NCI-H2029 treated with DMSO at 0.1 percent for 48 hours (cell line): ENCODE data around the gene STT3B.

ENCODE experiments used
- DNase-seq: peaks from one replicate; lab custom pipeline; 2025; lab: John Stamatoyannopoulos, UW

Gene STT3B

DNA sequence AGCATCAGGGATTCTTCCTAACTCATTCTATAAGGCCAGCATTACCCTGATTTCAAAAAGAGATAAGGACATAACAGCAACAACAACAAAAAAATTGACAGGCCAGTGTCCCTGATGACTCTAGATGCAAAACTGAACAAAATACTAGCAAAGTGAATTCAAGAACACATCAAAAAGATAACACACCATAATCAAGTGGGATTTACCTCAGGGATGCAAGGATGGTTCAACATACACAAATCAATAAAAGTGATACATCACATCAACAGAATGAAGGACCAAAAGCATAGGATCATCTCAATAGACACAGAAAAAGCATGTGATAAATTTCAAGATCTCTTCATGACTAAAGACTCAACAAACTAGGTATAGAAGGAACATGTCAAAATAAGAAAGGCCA lies 119.6 kb downstream of the STT3B start:
- DNase-seq, result no peak

DNA sequence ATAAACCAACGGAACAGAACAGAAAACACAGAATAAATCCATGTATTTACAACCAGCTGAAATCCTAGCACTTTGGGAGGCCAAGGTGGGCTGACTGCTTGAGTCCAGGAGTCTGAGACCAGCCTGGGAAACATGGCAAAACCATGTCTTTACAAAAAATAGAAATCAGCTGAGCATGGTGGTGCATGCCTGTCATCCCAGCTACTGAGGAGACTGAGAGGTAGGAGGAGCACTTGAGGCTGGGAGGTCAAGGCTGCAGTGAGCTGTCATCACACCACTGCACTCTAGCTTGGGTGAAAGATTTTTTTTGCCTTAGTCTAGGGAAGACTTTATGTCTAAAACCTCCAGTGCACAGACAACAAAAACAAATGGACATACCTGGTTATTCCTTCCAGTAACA lies 120.7 kb downstream of the STT3B start:
- no peak for DNase-seq

DNA sequence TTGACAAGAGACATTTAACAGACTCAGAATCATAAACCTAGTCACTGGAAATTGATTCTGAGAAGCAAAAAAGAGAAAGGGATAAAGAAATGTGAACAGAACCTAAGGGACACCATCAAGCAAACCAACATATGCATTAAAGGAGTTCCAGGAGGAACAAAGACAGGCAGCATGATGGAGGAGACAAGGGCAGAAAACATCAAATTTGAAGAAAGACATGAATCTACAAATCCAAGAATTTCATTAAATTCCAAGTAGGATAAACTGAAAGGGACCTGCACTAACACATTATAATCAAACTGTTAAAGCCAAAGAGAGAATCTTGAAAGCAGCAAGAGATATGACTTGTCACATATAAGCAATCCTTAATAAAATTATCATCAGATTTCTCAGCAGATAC lies 122.3 kb downstream of the STT3B start:
- no peak for DNase-seq

DNA sequence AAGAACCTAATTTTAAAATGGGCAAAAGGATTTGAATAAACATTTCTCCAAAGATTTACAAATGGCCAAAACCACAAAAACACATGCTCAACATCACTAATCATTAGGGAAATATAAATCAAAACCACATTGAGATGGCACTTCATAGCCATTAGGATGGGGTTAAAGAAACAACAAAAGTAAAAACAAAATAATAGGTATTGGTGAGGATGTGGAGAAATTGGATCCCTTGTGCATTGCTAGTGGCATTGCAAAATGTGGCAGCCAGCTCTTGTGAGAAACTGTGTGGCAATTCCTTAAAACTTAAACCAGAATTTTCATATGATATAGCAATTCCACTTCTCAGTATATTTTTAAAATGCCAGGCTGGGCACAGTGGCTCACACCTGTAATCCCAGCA lies 126.5 kb downstream of the STT3B start:
- DNase-seq, result no peak

DNA sequence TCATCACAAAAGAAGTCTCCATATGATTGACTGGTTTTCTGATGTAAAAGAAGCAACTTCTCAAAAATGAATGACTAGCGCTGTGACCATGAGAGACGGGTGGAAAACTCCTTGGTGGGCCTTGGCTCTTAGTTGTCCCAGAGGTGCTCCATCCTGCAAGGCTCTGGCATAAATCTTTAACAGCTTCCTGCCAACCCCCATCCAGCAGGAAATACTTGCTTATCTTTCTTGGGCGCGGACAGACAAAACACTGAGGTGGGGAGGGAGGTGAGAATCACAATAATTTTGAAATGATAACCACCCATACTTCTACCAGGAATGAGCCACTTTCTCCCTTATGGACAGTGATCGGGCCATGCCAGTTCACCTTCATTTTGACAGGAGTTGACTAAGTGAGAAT lies 128.6 kb downstream of the STT3B start:
- DNase-seq, result no peak

DNA sequence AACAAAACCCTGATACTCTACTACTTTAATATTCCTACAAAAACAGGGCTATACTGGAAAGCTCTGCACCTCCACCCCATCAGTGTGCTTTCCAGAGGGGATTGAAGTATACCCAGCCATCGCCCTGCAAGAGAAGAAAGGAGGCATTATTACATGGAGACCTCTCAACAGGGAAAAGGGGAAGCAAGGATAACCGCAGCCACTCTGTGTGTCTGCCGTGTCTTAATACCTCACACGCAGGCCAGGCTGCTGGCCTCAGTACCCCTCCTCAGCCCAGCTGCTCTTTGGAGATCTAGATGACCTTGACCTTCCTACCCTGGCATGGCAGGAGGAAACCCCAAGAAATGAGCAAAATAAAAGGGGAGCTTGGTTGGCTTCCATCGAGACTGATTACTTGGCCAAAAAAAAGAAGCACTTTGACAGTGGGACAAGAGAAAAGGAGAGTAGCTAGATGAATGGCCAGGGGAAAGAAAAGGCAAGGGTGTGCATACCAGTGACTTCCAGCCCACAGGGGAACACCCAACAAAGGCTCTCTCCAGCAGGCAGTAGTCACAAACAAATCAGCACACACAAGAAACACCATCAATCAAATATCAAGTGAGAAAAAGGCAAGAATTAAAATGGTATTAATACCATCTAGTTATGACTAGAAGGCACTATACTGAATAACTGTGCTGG lies 129.4 kb downstream of the STT3B start:
- DNase-seq, result no peak

DNA sequence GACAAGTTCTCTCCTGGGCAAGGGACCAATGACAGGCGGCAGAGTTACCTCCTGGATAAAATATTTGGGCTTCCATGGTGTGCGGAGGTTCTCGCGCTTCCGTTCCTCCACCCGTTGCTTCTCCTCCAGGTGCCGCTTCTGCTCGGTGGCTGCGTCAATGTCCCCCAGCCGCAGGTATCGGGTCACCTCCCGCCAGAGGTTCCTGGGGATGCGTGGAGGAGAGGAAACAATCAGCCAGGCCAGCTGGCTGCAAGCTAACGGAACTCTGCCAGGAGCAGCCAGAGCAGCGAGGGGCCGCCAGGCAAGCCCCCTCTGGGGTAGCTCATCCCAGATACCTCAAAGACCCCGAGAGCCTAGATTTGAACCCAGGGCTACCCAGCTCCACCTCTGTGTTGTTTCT lies 131.3 kb downstream of the STT3B start:
- no peak for DNase-seq

DNA sequence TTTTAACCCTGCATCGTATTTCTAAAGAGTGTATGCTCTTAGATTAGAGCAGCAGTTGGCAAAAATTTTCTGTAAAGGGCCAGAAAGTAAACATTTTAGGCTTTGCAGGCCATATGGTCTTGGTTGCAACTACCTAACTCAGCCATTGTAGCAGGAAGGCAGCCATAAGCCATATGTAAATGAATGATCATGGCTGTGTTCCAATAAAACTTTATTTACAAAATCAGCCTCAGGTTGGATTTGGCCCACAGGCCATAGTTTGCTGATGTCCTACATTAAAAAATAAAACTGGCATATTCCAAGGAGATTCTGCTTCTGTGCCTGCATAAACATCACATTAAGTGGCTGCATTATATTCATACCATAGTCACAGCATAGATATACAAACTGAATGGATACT lies 134.9 kb downstream of the STT3B start:
- no peak for DNase-seq

DNA sequence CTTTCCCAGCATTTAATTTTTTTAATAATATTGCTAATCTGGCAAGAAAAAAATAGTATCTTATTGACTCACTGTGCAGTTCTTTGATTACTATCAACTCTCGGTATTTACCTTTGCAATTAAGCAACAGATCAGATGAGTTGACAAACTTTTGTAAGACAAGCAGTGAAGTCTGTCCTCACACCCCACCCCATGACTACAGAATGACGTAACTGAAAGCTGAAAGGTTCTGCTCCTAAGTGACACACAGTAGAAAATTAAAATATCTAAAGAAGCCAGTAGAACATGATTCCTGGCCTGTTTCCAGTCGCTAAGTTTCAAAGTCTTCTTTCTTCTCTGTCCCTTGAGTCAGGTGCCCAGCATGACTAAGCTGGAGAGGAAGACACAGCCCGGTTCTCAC lies 135.5 kb downstream of the STT3B start:
- DNase-seq, result no peak

DNA sequence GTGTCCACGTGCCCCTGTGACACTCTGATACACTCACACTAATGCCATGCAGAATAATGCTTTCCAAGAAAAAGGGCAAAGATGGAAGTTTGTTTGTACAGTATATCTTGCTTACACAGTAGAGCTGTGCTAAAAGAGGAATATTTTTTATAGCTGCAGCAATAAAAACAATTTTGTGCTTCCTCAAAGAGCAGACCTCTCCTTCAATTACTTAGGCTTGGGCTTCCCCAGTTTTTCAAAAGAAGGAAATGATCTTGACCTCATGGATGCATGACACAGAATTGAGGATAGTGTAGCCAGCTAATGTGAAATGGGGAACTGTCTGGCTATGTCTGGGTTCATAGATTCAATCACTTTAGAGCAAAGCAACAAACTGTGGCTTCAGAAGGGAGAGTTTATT lies 137.4 kb downstream of the STT3B start:
- no peak for DNase-seq

DNA sequence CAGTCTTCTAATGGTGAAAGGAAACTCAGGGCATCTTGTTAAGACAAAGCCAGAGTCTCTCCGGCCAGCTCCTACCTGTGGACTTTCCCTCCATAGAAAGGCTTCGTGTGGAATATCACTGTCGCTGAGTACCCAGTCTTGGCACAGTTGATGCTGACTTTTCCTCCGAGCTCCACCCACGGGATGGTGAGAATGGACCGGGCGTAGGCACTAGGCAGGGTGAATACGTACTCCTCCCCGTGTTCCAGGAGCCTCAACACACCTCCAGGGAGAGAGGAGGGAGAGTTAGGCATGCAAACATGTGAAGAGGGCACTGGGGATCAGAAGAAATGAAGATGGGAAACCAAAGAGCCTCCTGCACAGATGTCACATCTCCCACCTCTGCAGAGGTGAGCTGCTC lies 138.0 kb downstream of the STT3B start:
- DNase-seq, result no peak

DNA sequence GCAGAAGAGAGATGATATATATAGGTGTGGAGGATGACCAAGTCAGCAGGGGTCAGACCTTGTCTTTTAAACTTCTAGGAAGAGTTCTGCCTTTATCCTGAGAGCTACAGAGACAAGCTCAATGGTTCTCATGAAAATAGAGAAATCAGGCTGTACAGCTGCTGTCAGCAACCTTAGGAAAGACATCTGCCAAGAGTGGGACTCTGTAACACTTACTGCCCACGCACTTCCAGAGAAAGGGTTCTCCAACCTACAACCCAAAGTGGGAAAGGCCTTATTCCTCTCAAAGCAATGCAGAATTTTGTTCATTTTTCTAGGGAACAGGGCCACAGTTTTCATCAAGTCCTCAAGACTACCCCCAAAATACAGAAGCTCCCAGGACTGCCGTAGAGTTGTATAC lies 138.7 kb downstream of the STT3B start:
- no peak for DNase-seq

DNA sequence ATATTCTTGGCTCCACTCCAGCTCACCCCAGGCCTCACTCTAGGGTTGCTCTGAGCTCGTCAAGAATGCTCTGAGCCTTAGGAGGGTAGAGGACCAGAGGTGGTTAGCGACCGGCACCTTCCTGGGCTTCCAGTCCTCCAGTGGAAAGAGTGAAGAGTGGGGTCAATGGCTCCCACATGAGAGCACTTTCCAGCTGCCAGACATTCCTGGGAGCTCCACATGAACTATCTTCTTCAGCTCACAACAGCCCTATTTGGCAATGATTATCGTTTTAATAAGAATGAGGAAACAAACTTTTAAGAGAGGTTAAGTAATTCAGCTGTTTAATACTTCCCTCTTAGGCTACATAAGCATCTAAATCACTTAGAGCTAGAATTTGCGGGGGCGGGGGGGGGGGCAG lies 139.3 kb downstream of the STT3B start:
- no peak for DNase-seq

DNA sequence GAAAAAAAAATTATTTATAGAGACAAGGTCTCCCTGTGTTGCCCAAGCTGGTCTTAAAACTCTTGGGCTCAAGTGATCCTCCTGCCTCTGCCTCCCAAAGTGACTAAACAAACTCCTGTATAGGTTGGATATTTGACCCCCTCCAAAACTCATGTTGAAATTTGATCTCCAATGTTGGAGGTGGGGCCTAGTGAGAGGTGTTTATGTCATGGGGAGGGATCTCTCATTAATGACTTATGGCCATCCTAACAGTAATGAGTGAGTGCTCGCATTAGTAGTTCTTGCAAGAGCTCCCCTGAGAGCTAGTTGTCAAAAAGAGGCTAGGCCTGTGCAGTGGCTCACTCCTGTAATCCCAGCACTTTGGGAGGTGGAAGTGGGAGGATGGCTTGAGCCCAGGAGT lies 141.2 kb downstream of the STT3B start:
- no peak for DNase-seq

DNA sequence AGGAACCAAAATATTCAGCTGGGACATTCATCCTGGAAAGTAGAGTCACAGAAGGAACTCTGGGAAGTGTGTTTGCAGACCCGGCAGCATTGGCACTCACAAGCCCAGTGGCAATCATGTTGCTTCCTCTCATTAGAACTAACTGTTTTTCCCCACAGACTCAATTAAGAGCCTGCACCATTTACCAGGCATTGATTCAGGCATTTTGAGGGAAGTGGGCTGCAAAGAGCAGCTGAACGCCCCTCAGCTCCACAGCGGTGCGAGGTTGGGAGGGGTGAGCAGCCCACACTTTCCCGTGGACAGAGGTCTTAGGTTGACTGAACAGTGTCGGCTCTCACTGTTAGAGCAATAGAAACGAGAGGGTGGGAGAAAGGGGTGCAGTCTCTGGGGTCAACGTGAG lies 143.8 kb downstream of the STT3B start:
- DNase-seq, result no peak

DNA sequence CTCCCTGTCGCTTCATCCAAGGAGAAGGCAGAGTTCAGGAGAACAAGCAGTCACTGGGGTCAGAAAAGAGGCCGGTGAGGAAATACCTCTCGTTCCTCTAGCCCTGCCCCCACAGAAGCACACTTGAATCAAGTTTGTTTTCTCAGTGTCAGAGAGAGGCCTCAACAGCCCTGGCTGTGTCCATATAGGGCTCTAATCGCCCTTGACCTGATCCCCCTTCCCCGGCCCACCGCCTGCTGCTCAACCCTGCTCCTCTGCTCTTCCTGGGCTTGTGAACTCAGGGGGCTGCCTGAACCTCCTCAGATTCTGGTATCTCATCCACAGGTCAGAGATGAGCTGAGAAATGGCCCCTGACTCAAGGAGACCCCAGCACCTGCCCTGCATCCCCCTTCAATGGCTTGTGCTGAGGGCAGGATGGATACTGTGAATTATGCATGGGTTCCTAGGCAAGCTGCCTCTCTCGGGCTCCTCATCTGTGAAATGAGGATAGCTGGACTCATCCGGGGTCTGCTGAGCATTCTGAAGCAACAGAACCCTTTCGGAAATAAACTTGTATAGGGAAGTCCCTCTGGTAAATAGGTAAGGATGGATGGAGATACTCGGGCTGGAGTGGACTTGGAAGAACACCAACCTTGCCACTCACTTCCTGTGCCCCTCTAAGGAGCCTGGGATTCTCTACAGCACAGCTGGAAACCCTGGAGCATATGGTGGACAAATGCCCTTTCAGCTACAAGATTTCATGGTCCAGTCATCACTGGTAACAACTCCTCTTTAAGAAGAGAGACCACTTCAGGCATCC lies 147.5 kb downstream of the STT3B start:
- no peak for DNase-seq
